GM21367 (cell line): ENCODE measurements around the gene AUTS2.

ENCODE experiments used
- ATAC-seq: cut with Tn5 transposase; IDR thresholded peaks from one replicate; pipeline ENCODE4 v1.9.1; 2021; ENCODE audit not compliant: unreplicated experiment

Gene AUTS2

GRCh38 chr7:70214071-70214470, 615.8 kb downstream of the AUTS2 start:
- no peak for ATAC-seq

GRCh38 chr7:70215491-70215890, 617.2 kb downstream of the AUTS2 start:
- ATAC-seq: no peak

- no peak for ATAC-seq
These were observed 619.3 kb downstream of the AUTS2 start for GRCh38 chr7:70217571-70217970.

GRCh38 chr7:70218006-70218405, 619.7 kb downstream of the AUTS2 start:
- no peak for ATAC-seq

- no peak for ATAC-seq
These were observed 620.8 kb downstream of the AUTS2 start for GRCh38 chr7:70219061-70219460.

GRCh38 chr7:70229242-70229641, 631.0 kb downstream of the AUTS2 start:
- ATAC-seq: no peak

- ATAC-seq: no peak
These were observed 632.5 kb downstream of the AUTS2 start for GRCh38 chr7:70230761-70231160.

GRCh38 chr7:70233776-70234175, 635.5 kb downstream of the AUTS2 start:
- ATAC-seq: no peak

- ATAC-seq: no peak
These were observed 639.0 kb downstream of the AUTS2 start for GRCh38 chr7:70237256-70237655.

- ATAC-seq: peak; percentile 98
These were observed 639.7 kb downstream of the AUTS2 start for GRCh38 chr7:70237831-70238575.

- no peak for ATAC-seq
These were observed 641.6 kb downstream of the AUTS2 start for GRCh38 chr7:70239918-70240317.

- no peak for ATAC-seq
These were observed 642.6 kb downstream of the AUTS2 start for GRCh38 chr7:70240873-70241272.

- ATAC-seq: no peak
These were observed 643.4 kb downstream of the AUTS2 start for GRCh38 chr7:70241536-70242175.

- ATAC-seq: no peak
These were observed 644.6 kb downstream of the AUTS2 start for GRCh38 chr7:70242826-70243225.

- ATAC-seq: no peak
These were observed 645.2 kb downstream of the AUTS2 start for GRCh38 chr7:70243443-70243842.

GRCh38 chr7:70257921-70258320, 659.6 kb downstream of the AUTS2 start:
- no peak for ATAC-seq

GRCh38 chr7:70259502-70259901, 661.2 kb downstream of the AUTS2 start:
- ATAC-seq: no peak

- ATAC-seq: no peak
These were observed 665.4 kb downstream of the AUTS2 start for GRCh38 chr7:70263471-70264255.

- ATAC-seq: no peak
These were observed 667.9 kb downstream of the AUTS2 start for GRCh38 chr7:70266186-70266585.

GRCh38 chr7:70267381-70268120, 669.3 kb downstream of the AUTS2 start:
- ATAC-seq: no peak

- no peak for ATAC-seq
These were observed 669.9 kb downstream of the AUTS2 start for GRCh38 chr7:70268179-70268578.
